Hippocampal formation (tissue), 2 donors: Measurements from ENCODE around the gene UPP1.
"Not testable (repeated sequence)": the region's sequence is repeated elsewhere in the genome, so short reads cannot be mapped to it uniquely, and the experiment has no call there.

ENCODE experiments used
- DNase-seq, 2 donors: peaks; one replicate each; lab custom pipeline; 2025; lab: John Stamatoyannopoulos, UW

UPP1 gene

GRCh38 chr7:48112401-48113165 lies 23.5 kb downstream of the UPP1 start:
- DNase-seq, result no peak

DNA sequence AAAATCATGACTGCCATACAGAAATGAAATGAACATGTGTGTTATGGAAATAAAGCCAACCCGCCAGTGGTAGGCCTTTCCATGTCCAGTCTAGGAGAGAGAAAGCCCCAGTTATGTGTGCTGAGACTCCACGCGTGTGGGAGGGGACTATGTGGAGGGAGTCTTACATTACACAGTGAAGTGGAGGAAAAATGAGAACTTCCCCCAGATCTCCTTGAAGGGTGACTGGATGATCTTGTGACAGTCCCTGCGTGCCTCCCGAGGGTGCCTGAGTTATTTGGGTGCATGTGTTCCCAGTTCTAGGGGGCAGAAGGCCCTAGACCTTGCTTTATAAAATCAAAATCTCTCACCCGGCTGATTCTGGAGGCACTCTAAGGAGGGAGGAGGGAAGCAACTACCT lies 24.2 kb downstream of the UPP1 start:
- no peak for DNase-seq

- no peak for DNase-seq
These were observed 25.1 kb downstream of the UPP1 start for GRCh38 chr7:48114115-48114514.

DNA sequence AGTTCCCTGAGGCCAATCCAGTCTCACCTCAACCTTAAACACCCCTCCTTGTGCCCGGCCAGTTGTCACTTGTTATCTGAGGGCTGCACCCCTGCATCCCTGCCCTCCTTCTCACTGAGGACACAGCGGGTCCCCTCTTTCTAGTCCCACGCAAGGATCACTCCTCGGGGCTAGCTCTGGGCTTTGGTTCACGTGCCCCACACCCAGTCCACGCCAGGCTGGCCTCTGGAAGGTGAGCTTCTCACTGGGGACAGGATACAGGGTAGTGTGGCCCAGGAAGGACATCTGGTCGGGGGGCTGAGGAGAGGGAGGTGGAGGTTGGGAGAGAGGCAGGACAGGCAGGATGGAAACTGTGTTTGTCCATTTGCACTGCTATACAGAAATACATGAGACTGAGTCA lies 25.5 kb downstream of the UPP1 start:
- no peak for DNase-seq

- no peak for DNase-seq
These were observed 27.0 kb downstream of the UPP1 start for GRCh38 chr7:48116043-48116442.

DNA sequence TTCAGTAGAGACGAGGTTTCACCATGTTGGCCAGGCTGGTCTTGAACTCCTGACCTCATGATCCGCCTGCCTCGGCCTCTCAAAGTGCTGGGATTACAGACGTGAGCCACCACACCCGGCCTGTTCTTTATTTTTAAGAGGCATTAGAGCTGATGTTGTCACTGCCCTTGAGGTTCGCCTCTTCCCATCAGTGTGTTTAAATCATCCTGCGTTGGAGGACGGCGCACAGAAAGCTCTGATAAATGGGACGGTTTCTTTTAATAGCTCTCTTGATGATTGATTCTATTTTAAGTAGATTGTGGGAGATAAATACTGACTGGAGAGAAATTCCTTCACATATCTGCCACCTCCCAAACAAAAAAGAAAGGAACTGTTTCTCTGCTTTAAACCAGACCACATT lies 29.0 kb downstream of the UPP1 start:
- DNase-seq, result no peak

DNA sequence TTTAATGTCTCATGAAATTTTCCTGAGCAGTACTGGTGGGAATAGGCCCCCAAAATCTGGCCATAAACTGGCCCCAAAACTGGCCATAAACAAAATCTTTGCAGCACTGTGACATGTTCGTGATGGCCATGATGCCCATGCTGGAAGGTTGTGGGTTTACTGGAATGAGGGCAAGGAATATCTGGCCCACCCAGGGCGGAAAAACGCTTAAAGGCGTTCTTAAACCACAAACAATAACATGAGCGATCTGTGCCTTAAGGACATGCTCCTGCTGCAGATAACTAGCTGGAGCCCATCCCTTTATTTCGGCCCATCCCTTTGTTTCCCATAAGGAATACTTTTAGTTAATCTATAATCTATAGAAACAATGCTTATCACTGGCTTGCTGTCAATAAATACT lies 31.5 kb downstream of the UPP1 start:
- not testable (repeated sequence) for DNase-seq

- DNase-seq, result no peak
These were observed 37.0 kb downstream of the UPP1 start for GRCh38 chr7:48126037-48126436.

DNA sequence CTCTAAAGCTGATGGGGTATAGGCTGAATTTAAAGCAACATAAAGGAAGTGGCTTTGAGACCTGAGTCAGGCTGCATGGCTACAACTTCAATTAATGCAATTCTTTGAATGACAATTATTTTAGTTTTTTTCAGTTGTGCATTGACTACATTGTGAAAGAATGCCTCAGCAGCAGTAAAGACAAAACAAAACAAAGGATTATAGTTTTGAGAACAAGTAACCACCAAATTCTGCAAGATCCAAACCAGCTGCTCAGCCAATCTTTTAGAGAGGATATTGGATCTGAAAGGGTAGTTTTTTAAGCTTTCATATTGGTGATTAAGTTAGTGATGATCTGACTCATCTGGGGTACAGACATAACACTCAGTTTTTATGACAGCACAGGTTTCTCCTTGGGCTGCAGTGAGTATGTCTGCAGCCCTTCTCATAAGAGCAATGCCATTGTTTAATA lies 41.6 kb downstream of the UPP1 start:
- DNase-seq, result no peak

- DNase-seq, result no peak
These were observed 43.7 kb downstream of the UPP1 start for GRCh38 chr7:48132792-48133191.

DNA sequence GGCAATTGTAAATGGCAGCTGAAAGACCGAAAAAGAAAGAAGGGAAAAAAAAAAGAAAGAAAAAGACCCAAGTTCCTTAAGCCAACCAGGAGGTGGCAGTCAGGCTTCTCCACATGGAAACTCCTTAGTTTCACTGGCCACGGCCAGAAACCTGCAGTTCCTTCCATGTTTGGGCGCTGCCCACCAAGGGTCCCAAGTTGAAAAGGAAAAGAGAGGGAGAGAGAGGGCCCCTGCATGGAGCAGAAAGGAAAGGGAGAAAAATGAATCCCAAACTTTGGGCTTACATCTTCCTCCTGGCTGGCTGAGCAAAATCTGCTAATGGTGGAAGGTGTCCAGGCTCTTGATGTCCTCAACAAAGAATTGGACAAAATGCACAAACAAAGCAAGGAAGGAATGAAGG lies 50.4 kb downstream of the UPP1 start:
- no peak for DNase-seq

- DNase-seq, result no peak
These were observed 51.1 kb downstream of the UPP1 start for GRCh38 chr7:48140001-48140681.

GRCh38 chr7:48141521-48141920 lies 52.5 kb downstream of the UPP1 start:
- DNase-seq, result no peak

GRCh38 chr7:48144291-48144768 lies 55.3 kb downstream of the UPP1 start:
- no peak for DNase-seq

DNA sequence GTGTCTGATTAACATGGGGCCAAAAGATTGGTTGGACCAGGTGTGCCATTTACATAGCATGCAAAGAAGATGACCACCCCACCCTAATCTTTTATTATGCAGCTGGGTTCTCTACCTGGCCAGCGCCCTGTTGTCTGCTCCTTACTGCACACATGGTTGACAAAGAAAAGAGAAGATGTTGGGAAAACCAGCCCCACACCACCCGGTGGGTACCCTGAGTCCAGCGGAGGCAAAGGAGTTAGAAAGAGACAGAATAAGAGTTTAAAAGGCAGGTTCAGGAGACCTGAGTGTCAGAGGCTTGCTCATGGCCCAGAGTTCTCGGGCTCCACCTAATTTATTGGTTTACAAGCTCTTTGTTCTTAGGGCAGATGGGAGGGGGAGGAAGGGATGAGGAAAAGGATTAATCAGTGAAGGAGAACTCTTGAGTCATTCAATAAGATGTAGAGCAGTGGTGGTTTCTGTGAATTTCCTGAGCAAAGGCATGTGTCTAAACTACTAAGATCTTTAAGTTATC lies 58.1 kb downstream of the UPP1 start:
- DNase-seq, result no peak

DNA sequence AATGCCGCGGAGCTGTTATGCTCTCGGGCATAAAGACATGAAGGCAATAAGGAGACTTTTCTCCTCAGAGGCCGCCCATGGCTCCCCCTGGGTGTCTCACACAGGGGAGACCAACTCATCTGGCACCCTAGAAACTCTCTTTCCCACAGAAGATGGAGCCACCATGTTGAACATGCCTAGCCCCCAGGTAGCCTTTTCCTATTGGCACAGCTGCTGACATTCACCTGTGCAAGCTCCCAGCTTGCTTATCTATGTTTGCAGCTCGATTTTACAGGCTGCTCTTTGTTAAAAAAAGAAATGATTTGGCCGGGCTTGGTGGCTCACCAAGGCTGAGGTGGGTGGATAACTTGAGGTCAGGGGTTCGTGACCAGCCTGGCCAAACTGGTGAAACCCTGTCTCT lies 58.6 kb downstream of the UPP1 start:
- DNase-seq, result not testable (repeated sequence)

DNA sequence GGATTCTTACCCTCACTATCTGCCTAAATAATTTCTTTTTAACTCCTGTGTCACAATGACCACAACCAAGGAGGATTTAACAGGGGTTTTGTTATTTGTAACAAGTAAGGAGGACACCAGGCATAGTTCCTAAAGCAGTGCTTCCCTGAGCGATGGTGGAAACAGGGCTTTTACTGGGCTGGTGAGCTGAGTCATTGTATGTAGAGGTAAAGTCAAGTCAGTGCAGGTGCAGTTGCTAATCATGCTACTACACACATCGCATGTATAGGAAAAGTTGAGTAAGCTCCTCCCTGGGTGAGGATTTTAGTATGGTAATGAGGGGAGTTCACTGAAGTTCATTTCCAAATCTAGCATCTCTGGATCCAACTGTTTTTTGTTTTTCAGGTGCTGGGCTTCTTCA lies 59.2 kb downstream of the UPP1 start:
- DNase-seq, result no peak

DNA sequence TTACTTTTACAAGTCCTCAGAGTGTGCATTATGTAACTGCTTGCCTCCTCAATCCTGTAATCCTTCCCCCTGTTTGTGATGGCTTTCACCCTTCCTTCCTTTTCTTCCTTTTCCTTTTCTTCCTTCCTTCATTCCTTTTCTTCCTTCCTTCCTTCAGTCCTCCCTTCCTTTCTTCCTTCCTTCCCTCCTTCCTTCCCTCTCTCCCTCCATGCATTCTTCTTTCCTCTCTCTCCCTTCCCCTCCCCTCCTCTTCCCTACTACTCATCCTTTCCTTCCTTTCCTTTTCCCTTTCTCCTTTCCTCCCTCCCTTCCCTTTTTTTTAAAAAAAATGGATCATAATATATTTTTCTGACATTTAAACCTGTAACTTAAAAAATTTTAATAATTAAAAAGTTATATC lies 60.0 kb downstream of the UPP1 start:
- no peak for DNase-seq

DNA sequence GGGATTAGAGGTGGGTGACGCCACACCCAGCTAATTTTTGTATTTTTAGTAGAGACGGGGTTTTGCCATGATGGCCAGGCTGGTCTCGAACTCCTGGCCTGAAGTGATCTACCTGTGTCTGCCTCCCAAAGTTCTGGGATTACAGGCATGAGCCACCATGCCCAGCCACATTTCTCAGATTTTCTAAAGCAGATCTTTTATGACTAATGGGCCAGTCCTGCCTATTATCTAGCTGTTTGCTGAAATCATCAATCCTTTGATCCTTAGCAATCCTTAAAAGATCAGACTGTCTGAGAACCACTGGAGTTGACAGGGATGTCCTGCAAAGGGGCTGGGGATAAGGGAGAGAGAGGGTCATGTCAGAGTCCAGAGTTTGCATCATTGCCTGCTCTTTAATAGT lies 61.0 kb downstream of the UPP1 start:
- DNase-seq, result no peak

DNA sequence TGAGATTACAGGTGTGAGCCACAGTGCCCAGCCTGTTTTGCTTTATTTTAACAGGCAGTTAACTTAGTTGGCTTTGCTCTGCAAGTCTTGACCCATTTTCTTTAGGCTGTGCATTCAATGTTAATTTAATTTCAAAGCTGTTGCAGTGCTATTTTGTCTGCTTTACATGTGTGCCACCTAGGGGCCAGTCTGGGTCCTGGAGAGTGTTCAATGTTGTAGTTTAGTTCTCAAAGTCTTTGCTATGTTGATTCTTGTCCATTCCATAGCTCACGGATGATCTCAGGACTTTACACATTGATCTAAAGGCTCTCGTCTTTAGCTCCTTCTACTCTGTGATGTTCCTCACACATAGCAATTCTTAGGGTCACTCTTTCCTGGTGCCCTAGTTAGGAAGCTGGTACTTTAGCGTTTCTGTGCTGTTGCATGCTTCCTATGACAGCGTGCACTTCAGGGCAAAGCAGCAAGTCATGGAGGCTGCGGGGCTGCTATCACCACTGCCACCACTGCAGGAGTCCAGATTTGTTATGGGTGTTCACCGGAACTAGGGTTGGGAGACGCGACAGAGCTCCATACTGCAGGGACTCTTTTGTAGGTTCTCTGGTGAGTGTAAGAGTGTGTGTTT lies 65.8 kb downstream of the UPP1 start:
- DNase-seq, result no peak
